Measurements from ENCODE around the gene SOX5.

Gene SOX5

GRCh38 chr12:23600919-23601318 is 348.6 kb downstream of the SOX5 start:
- no peak for DNase-seq (ENCODE audit: low read depth in 2 of 2)

- no peak for DNase-seq (ENCODE audit: low read depth in 2 of 2)
Measured at GRCh38 chr12:23596568-23596967, 352.9 kb downstream of the SOX5 start.

- no peak for DNase-seq (ENCODE audit: low read depth in 2 of 2)
Measured at GRCh38 chr12:23587833-23588559, 361.5 kb downstream of the SOX5 start.

GRCh38 chr12:23585782-23586163 is 363.7 kb downstream of the SOX5 start:
- no peak for DNase-seq (ENCODE audit: low read depth in 2 of 2)

GRCh38 chr12:23585156-23585781 is 364.2 kb downstream of the SOX5 start:
- DNase-seq (ENCODE audit: low read depth in 2 of 2) = no peak

- no peak for DNase-seq (ENCODE audit: low read depth in 2 of 2)
Measured at GRCh38 chr12:23581913-23582312, 367.6 kb downstream of the SOX5 start.

- no peak for DNase-seq (ENCODE audit: low read depth in 2 of 2)
Measured at GRCh38 chr12:23579257-23579656, 370.2 kb downstream of the SOX5 start.

GRCh38 chr12:23576372-23576771 is 373.1 kb downstream of the SOX5 start:
- DNase-seq (ENCODE audit: low read depth in 2 of 2) = no peak

- no peak for DNase-seq (ENCODE audit: low read depth in 2 of 2)
Measured at GRCh38 chr12:23569356-23569755, 380.1 kb downstream of the SOX5 start.

GRCh38 chr12:23566133-23566532 is 383.3 kb downstream of the SOX5 start:
- DNase-seq (ENCODE audit: low read depth in 2 of 2) = no peak

- DNase-seq (ENCODE audit: low read depth in 2 of 2) = no peak
Measured at GRCh38 chr12:23564451-23565152, 384.9 kb downstream of the SOX5 start.

GRCh38 chr12:23561364-23562345 is 387.8 kb downstream of the SOX5 start:
- no peak for DNase-seq (ENCODE audit: low read depth in 2 of 2)

- DNase-seq (ENCODE audit: low read depth in 2 of 2) = no peak
Measured at GRCh38 chr12:23560611-23561010, 388.9 kb downstream of the SOX5 start.

- no peak for DNase-seq (ENCODE audit: low read depth in 2 of 2)
Measured at GRCh38 chr12:23559268-23559753, 390.2 kb downstream of the SOX5 start.

GRCh38 chr12:23556661-23557060 is 392.8 kb downstream of the SOX5 start:
- no peak for DNase-seq (ENCODE audit: low read depth in 2 of 2)

- DNase-seq (ENCODE audit: low read depth in 2 of 2) = no peak
Measured at GRCh38 chr12:23555825-23556207, 393.7 kb downstream of the SOX5 start.

GRCh38 chr12:23555180-23555824 is 394.2 kb downstream of the SOX5 start:
- no peak for DNase-seq (ENCODE audit: low read depth in 2 of 2)

- no peak for DNase-seq (ENCODE audit: low read depth in 2 of 2)
Measured at GRCh38 chr12:23552417-23552816, 397.1 kb downstream of the SOX5 start.

- no peak for DNase-seq (ENCODE audit: low read depth in 2 of 2)
Measured at GRCh38 chr12:23550753-23551152, 398.7 kb downstream of the SOX5 start.

GRCh38 chr12:23548742-23549141 is 400.7 kb downstream of the SOX5 start:
- no peak for DNase-seq (ENCODE audit: low read depth in 2 of 2)

- DNase-seq (ENCODE audit: low read depth in 2 of 2) = no peak
Measured at GRCh38 chr12:23546756-23547155, 402.7 kb downstream of the SOX5 start.
